ENCODE results near the gene ZNF385C. TPM values are rescaled to one million over a fixed set of nuclear protein-coding genes. Genes with fewer than 3 reads are reported as not detected.

ZNF385C gene
- total and polyA plus RNA-seq, 3 donors from 2014 or later, result 17.9 to 26.6 (median 21.4) TPM

- WGBS, 2 donors, result 31% methylated on average over 10 of the region's 10 CpGs; no CpG with 5 or more reads in 1 of the 2 donors
- H3K36me3 ChIP-seq (ENCODE audit: low read depth, missing control alignments), result no peaks in the 10 kb centered on the region
- TF ChIP-seq, protein P1, sequence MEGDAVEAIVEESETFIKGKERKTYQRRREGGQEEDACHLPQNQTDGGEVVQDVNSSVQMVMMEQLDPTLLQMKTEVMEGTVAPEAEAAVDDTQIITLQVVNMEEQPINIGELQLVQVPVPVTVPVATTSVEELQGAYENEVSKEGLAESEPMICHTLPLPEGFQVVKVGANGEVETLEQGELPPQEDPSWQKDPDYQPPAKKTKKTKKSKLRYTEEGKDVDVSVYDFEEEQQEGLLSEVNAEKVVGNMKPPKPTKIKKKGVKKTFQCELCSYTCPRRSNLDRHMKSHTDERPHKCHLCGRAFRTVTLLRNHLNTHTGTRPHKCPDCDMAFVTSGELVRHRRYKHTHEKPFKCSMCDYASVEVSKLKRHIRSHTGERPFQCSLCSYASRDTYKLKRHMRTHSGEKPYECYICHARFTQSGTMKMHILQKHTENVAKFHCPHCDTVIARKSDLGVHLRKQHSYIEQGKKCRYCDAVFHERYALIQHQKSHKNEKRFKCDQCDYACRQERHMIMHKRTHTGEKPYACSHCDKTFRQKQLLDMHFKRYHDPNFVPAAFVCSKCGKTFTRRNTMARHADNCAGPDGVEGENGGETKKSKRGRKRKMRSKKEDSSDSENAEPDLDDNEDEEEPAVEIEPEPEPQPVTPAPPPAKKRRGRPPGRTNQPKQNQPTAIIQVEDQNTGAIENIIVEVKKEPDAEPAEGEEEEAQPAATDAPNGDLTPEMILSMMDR (IDR thresholded peaks at IDR 0.05), result no peak
- no peak for TF ChIP-seq POLR2A (IDR thresholded peaks at IDR 0.05)
- no peaks in the 10 kb centered on the region for H3K9me3 ChIP-seq
- intact Hi-C loops (cut with DNase I; ENCODE audit: low total_unique reads), result loop anchor here (5.0 kb wide), 1 partner anchor 145 kb away; the partner anchor contains the start of gene CNP
- peaks cover 31% of the 10 kb centered on the region for H3K4me1 ChIP-seq
- H3K27ac ChIP-seq, result peak within 1 kb of the TSS; percentile 92 to 93
- H3K27me3 ChIP-seq, result no peaks in the 10 kb centered on the region
- peak; percentile 90 for DNase-seq
- H3K4me3 ChIP-seq, result peak within 1 kb of the TSS; percentile 42 to 68
Measured at GRCh38 chr17:42112552-42113176, 14.4 kb upstream of the ZNF385C start, which contains the start of gene DHX58. Gene DHX58, minus strand, starts transcription at chr17:42112714. Its CDS starts 822 bp downstream, at chr17:42111892.

GRCh38 chr17:42111871-42112551 lies 13.7 kb upstream of the ZNF385C start:
- Histone ChIP-seq H3K4me1 (peaks cover 31% of the 10 kb centered on the region), H3K36me3 (ENCODE audit: low read depth, missing control alignments) (no peaks in the 10 kb centered on the region), H3K4me3 (peak overlapping the region; percentile 42 to 68), H3K9me3 (no peaks in the 10 kb centered on the region), H3K27ac (peak overlapping the region; percentile 92 to 93), H3K27me3 (no peaks in the 10 kb centered on the region)
- TF ChIP-seq, protein P1 (IDR thresholded peaks at IDR 0.05), result no peak
- no peak for TF ChIP-seq POLR2A (IDR thresholded peaks at IDR 0.05)
- WGBS, 2 donors, result 23 to 39% methylated on average over 10 to 12 of the region's 12 CpGs
- intact Hi-C loops (cut with DNase I; ENCODE audit: low total_unique reads), result loop anchor here (5.0 kb wide), 1 partner anchor 145 kb away; the partner anchor contains the start of gene CNP
- peak; percentile 46 for DNase-seq

- 71 to 76% methylated on average over 9 to 11 of the region's 11 CpGs for WGBS, 2 donors
- H3K27me3 ChIP-seq, result no peaks in the 10 kb centered on the region
- peak overlapping the region; percentile 92 to 93 for H3K27ac ChIP-seq
- H3K4me3 ChIP-seq, result no peak overlapping the region
- H3K36me3 ChIP-seq (ENCODE audit: low read depth, missing control alignments), result no peaks in the 10 kb centered on the region
- no peak for DNase-seq
- TF ChIP-seq, protein P1 (IDR thresholded peaks at IDR 0.05), result no peak
- TF ChIP-seq POLR2A (IDR thresholded peaks at IDR 0.05), result no peak
- no peaks in the 10 kb centered on the region for H3K9me3 ChIP-seq
- intact Hi-C loops (cut with DNase I; ENCODE audit: low total_unique reads), result loop anchor here (5.0 kb wide), 1 partner anchor 144 kb away; the partner anchor contains the start of gene CNP
- H3K4me1 ChIP-seq, result peaks cover 31% of the 10 kb centered on the region
Measured at GRCh38 chr17:42111265-42111636, 13.0 kb upstream of the ZNF385C start.

DNA sequence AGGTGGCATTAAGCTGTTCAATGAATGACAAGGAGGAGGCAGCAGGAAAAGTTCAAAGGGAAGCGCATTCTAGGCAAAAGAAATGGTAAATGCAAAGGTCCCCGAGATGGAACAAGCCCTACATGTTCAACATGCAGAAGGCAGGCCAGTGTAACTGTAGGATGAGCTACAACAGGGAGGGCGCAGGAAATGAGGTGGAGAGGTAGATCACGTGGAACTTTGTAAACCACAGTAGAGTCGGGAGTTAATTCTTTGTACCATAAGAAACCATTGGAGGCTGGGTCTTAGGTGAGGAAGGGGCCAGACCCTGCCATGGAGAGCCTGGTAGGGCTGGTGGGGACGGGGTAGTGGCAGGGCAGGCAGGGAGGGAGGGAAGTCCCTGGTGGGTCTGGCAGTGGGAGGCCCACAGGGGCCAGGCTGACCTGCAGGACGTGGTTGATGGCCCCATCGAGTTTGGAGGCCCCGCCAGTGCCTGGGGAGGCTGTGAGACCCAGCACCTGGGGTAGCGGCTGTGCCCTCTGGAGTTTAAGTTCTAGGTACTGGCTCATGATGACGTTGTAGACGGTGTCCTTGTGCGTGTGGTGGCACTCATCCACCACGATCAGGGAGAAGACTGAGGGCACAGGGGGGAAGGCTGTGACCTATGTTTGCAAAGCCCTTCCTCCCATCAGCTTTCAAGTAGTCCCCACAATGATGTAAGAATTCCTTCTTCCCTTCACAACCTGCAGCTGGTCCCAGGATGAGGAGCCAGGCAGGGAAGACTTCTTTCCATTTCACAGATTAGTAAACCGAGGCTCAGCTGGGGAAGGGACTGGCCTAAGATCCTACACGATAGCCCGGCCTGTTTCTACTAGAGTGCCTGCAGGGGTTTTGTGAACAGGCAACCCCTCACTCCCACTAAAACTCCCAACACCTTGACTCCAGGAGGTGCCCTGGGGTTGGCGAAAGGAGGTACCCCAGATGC lies 12.3 kb upstream of the ZNF385C start:
- peaks cover 31% of the 10 kb centered on the region for H3K4me1 ChIP-seq
- TF ChIP-seq POLR2A (IDR thresholded peaks at IDR 0.05), result no peak
- TF ChIP-seq, protein P1 (IDR thresholded peaks at IDR 0.05), result no peak
- no peaks in the 10 kb centered on the region for H3K27me3 ChIP-seq
- no peak for DNase-seq
- intact Hi-C loops (cut with DNase I; ENCODE audit: low total_unique reads), result loop anchor here (5.0 kb wide), 1 partner anchor 143 kb away; the partner anchor contains the start of gene CNP
- H3K4me3 ChIP-seq, result no peak overlapping the region
- H3K27ac ChIP-seq, result peak overlapping the region in 1 of 2 donors; percentile 92
- H3K36me3 ChIP-seq (ENCODE audit: low read depth, missing control alignments), result no peaks in the 10 kb centered on the region
- WGBS, 2 donors, result 88 to 91% methylated on average over 17 to 18 of the region's 18 CpGs
- no peaks in the 10 kb centered on the region for H3K9me3 ChIP-seq

All from testis (tissue), 3 donors.